Hepatocyte (in vitro differentiated cells): ENCODE results near the gene MB21D2. TPM values are rescaled to one million over a fixed set of nuclear protein-coding genes. Genes with fewer than 3 reads are reported as not detected.

Experiments
- DNase-seq: peaks from one replicate; pipeline ENCODE4 v3.0.0-alpha.2; 2016; ENCODE audit warnings: low spot score
- H2AFZ ChIP-seq: fragments of 200-600 bp; sonication (generic); 2 replicates; pipeline ENCODE4 v1.6.0; 2016; ENCODE audit warnings: antibody characterized with exemption, mild to moderate bottlenecking
- H3K27ac ChIP-seq: fragments of 200-600 bp; sonication (generic); 2 replicates; pipeline ENCODE4 v1.5.1; 2016; ENCODE audit warnings: mild to moderate bottlenecking
- H3K27me3 ChIP-seq: fragments of 200-600 bp; sonication (generic); 2 replicates; pipeline ENCODE4 v1.6.1; 2016
- H3K36me3 ChIP-seq: fragments of 200-600 bp; sonication (generic); replicated peaks from 2 replicates; pipeline ENCODE4 v1.5.1; 2016; ENCODE audit warnings: low read depth; ENCODE audit not compliant: insufficient read depth
- H3K4me1 ChIP-seq: fragments of 200-600 bp; sonication (generic); 2 replicates; pipeline ENCODE4 v1.5.1; 2016; ENCODE audit warnings: mild to moderate bottlenecking, moderate library complexity; ENCODE audit not compliant: insufficient read depth
- H3K4me2 ChIP-seq: fragments of 200-600 bp; sonication (generic); 2 replicates; pipeline ENCODE4 v1.6.0; 2016
- H3K4me3 ChIP-seq: fragments of 200-600 bp; sonication (generic); 2 replicates; pipeline ENCODE4 v1.5.1; 2016; ENCODE audit warnings: mild to moderate bottlenecking
- H3K79me2 ChIP-seq: fragments of 200-600 bp; sonication (generic); 2 replicates; pipeline ENCODE4 v1.6.0; 2017; ENCODE audit warnings: mild to moderate bottlenecking
- H3K9me2 ChIP-seq: fragments of 200-600 bp; sonication (generic); replicated peaks from 2 replicates; pipeline ENCODE4 v1.6.0; 2017; ENCODE audit warnings: mild to moderate bottlenecking; ENCODE audit not compliant: insufficient read depth
- H3K9me3 ChIP-seq: fragments of 200-600 bp; sonication (generic); 2 replicates; pipeline ENCODE4 v1.5.1; 2016; ENCODE audit warnings: low read depth, mild to moderate bottlenecking
- H4K20me1 ChIP-seq: fragments of 200-600 bp; sonication (generic); 2 replicates; pipeline ENCODE4 v1.6.0; 2016; ENCODE audit warnings: mild to moderate bottlenecking; ENCODE audit not compliant: insufficient read depth, poor library complexity, severe bottlenecking
- CTCF ChIP-seq: fragments of 200-600 bp; sonication (generic); IDR thresholded peaks from 2 replicates; pipeline ENCODE4 v1.5.1; 2016; ENCODE audit warnings: antibody characterized with exemption, mild to moderate bottlenecking; ENCODE audit not compliant: poor library complexity
- EZH2 ChIP-seq: fragments of 200-600 bp; sonication (generic); IDR thresholded peaks from 2 replicates; pipeline ENCODE4 v1.6.1; 2016; ENCODE audit warnings: antibody characterized with exemption, mild to moderate bottlenecking, borderline replicate concordance
- EZH2phosphoT487 ChIP-seq: fragments of 200-600 bp; sonication (generic); IDR thresholded peaks from one replicate; pipeline ENCODE4 v1.6.1; 2018; ENCODE audit warnings: antibody characterized with exemption, mild to moderate bottlenecking, low read depth, moderate library complexity; ENCODE audit not compliant: unreplicated experiment, severe bottlenecking
- WGBS: methylation state at CpG from one replicate; pipeline ENCODE4 v1.1.6; 2016; ENCODE audit warnings: low lambda C conversion rate; ENCODE audit errors: missing lambda C conversion rate; 5-methylcytosine and 5-hydroxymethylcytosine counted together
- polyA plus RNA-seq: library from polyadenylated mRNA; unstranded; fragments of >200 nt; fragmentation: Nextera tagmentation; extraction: Ambion mirVana; gene quantifications from 2 replicates; pipeline ENCODE4 v1.2.1, GENCODE V29; 2016
- total RNA-seq: library from RNA; depleted of rRNA; stranded (reverse); fragments of >200 nt; gene quantifications from 2 replicates; pipeline ENCODE4 v1.2.3, GENCODE V29; 2014

MB21D2 gene
- total and polyA plus RNA-seq, 2 experiments from 2014 or later: 9.1 to 22.1 TPM

GRCh38 chr3:192847941-192848340, 69.7 kb downstream of the MB21D2 start:
- H3K36me3 ChIP-seq: no peaks in the 10 kb centered on the region
- H3K9me2 ChIP-seq: no peaks in the 10 kb centered on the region
- no peaks in the 10 kb centered on the region for H3K27me3 ChIP-seq
- TF ChIP-seq CTCF (no peak), EZH2 (no peak), EZH2phosphoT487 (no peak)
- no peak for DNase-seq
- 49% methylated on average over 3 of the region's 3 CpGs for WGBS
- H4K20me1 ChIP-seq: no peaks in the 10 kb centered on the region
- peaks cover 27% of the 10 kb centered on the region for H3K4me1 ChIP-seq
- H3K4me2 ChIP-seq: peak overlapping the region; percentile 26
- H3K4me3 ChIP-seq: no peak overlapping the region
- no peak overlapping the region for H2AFZ ChIP-seq
- H3K79me2 ChIP-seq: peaks cover 70% of the 10 kb centered on the region
- H3K27ac ChIP-seq: no peak overlapping the region
- H3K9me3 ChIP-seq: no peaks in the 10 kb centered on the region

- no peaks in the 10 kb centered on the region for H3K27me3 ChIP-seq
- H3K9me2 ChIP-seq: no peaks in the 10 kb centered on the region
- no peaks in the 10 kb centered on the region for H3K36me3 ChIP-seq
- H3K9me3 ChIP-seq: no peaks in the 10 kb centered on the region
- no peak for DNase-seq
- H3K4me2 ChIP-seq: no peak overlapping the region
- peaks cover 87% of the 10 kb centered on the region for H3K79me2 ChIP-seq
- H3K4me3 ChIP-seq: no peak overlapping the region
- WGBS: 93% methylated on average over 4 of the region's 4 CpGs
- H3K27ac ChIP-seq: no peak overlapping the region
- peaks cover 12% of the 10 kb centered on the region for H3K4me1 ChIP-seq
- no peak overlapping the region for H2AFZ ChIP-seq
- H4K20me1 ChIP-seq: no peaks in the 10 kb centered on the region
- no peak for TF ChIP-seq EZH2phosphoT487
- no peak for TF ChIP-seq EZH2
- no peak for TF ChIP-seq CTCF
Measured at GRCh38 chr3:192845526-192845855, 72.2 kb downstream of the MB21D2 start.

GRCh38 chr3:192844836-192845525, 72.7 kb downstream of the MB21D2 start:
- no peak for TF ChIP-seq CTCF
- no peak for TF ChIP-seq EZH2phosphoT487
- no peak for TF ChIP-seq EZH2
- peaks cover 92% of the 10 kb centered on the region for H3K79me2 ChIP-seq
- H3K36me3 ChIP-seq: no peaks in the 10 kb centered on the region
- H3K4me2 ChIP-seq: no peak overlapping the region
- no peak for DNase-seq
- H3K27ac ChIP-seq: no peak overlapping the region
- H3K27me3 ChIP-seq: no peaks in the 10 kb centered on the region
- no peak overlapping the region for H3K4me3 ChIP-seq
- no peaks in the 10 kb centered on the region for H3K9me3 ChIP-seq
- no peaks in the 10 kb centered on the region for H4K20me1 ChIP-seq
- H3K4me1 ChIP-seq: peaks cover 7% of the 10 kb centered on the region
- H2AFZ ChIP-seq: no peak overlapping the region
- no peaks in the 10 kb centered on the region for H3K9me2 ChIP-seq
- 88% methylated on average over 9 of the region's 9 CpGs for WGBS

GRCh38 chr3:192844486-192844765, 73.2 kb downstream of the MB21D2 start:
- no peaks in the 10 kb centered on the region for H3K9me3 ChIP-seq
- H3K36me3 ChIP-seq: no peaks in the 10 kb centered on the region
- H4K20me1 ChIP-seq: no peaks in the 10 kb centered on the region
- H3K4me2 ChIP-seq: no peak overlapping the region
- H2AFZ ChIP-seq: no peak overlapping the region
- no peaks in the 10 kb centered on the region for H3K9me2 ChIP-seq
- peaks cover 1% of the 10 kb centered on the region for H3K4me1 ChIP-seq
- no peak overlapping the region for H3K4me3 ChIP-seq
- no peak overlapping the region for H3K27ac ChIP-seq
- DNase-seq: no peak
- WGBS: 76% methylated on average over 2 of the region's 2 CpGs
- peaks cover 93% of the 10 kb centered on the region for H3K79me2 ChIP-seq
- H3K27me3 ChIP-seq: no peaks in the 10 kb centered on the region
- no peak for TF ChIP-seq CTCF
- no peak for TF ChIP-seq EZH2phosphoT487
- TF ChIP-seq EZH2: no peak
